ENCODE results near the gene GSTA2. TPM values are rescaled to one million over a fixed set of nuclear protein-coding genes. Genes with fewer than 3 reads are reported as not detected.
"Not testable (repeated sequence)": the region's sequence is repeated elsewhere in the genome, so short reads cannot be mapped to it uniquely, and the experiment has no call there.

GSTA2 gene
- total and polyA plus RNA-seq, 2 donors = 0.14 to 0.68 TPM

GRCh38 chr6:52767658-52768057, 4.4 kb upstream of the GSTA2 start:
- H3K27me3 ChIP-seq (ENCODE audit: control insufficient read depth in 2 of 2, insufficient read depth in 1 of 2, low read length in 1 of 2); H3K9me3 ChIP-seq (ENCODE audit: control insufficient read depth in 2 of 2, insufficient read depth in 1 of 2, low read length in 1 of 2); H3K27ac ChIP-seq (ENCODE audit: low read depth in 1 of 2, low read length in 1 of 2); H3K4me1 ChIP-seq (ENCODE audit: control insufficient read depth in 2 of 2, insufficient read depth in 2 of 2, low read length in 2 of 2); DNase-seq (ENCODE audit: low read depth in 6 of 9, low spot score in 9 of 9); H3K36me3 ChIP-seq (ENCODE audit: control insufficient read depth in 2 of 2, insufficient read depth in 2 of 2, low read length in 1 of 2); H3K4me3 ChIP-seq (ENCODE audit: low read length in 2 of 2): not testable (repeated sequence)

GRCh38 chr6:52761673-52762491, 1.4 kb downstream of the GSTA2 start:
- not testable (repeated sequence) for H3K4me3 ChIP-seq (ENCODE audit: low read length in 2 of 2); H3K4me1 ChIP-seq (ENCODE audit: control insufficient read depth in 2 of 2, insufficient read depth in 2 of 2, low read length in 2 of 2); H3K27me3 ChIP-seq (ENCODE audit: control insufficient read depth in 2 of 2, insufficient read depth in 1 of 2, low read length in 1 of 2); DNase-seq (ENCODE audit: low read depth in 6 of 9, low spot score in 9 of 9); H3K36me3 ChIP-seq (ENCODE audit: control insufficient read depth in 2 of 2, insufficient read depth in 2 of 2, low read length in 1 of 2); H3K9me3 ChIP-seq (ENCODE audit: control insufficient read depth in 2 of 2, insufficient read depth in 1 of 2, low read length in 1 of 2); H3K27ac ChIP-seq (ENCODE audit: low read depth in 1 of 2, low read length in 1 of 2)
- WGBS = 82% methylated on average over 7 of the region's 7 CpGs

DNA sequence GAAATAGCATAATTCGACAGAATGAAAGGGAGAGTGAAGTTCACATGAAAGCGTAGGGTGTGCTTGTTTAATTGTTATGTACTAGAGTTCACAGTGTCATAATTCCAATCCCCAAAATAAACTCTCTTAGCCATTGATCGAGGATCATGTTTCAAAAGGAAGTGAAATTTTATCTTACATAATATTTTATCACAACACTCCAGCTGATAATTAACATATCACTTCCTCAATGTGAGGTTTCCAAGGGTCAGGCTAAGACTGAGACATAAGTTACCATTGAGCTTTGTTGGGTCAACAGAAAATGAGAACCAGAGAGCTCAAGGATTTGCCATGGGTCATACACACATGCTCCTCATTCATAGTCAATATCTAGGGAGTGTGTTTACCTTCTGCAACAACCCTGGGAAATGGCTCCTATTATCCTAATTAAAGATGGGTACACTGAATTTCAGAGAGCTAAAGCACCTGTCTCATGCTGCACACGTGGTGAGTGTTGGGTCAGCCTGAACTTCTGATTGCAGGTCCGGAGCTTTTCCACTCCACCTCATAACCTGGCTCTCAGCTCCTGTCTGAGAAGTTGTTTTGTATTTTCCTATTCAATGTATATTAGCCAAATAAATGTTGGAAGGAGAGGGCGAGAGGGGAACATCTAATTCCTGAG, 3.0 kb downstream of the GSTA2 start:
- Histone ChIP-seq H3K36me3 (ENCODE audit: control insufficient read depth in 2 of 2, insufficient read depth in 2 of 2, low read length in 1 of 2) (no peaks in the 10 kb centered on the region), H3K9me3 (ENCODE audit: control insufficient read depth in 2 of 2, insufficient read depth in 1 of 2, low read length in 1 of 2) (no peaks in the 10 kb centered on the region), H3K4me1 (ENCODE audit: control insufficient read depth in 2 of 2, insufficient read depth in 2 of 2, low read length in 2 of 2) (no peaks in the 10 kb centered on the region), H3K27me3 (ENCODE audit: control insufficient read depth in 2 of 2, insufficient read depth in 1 of 2, low read length in 1 of 2) (no peaks in the 10 kb centered on the region), H3K27ac (ENCODE audit: low read depth in 1 of 2, low read length in 1 of 2) (no peak overlapping the region), H3K4me3 (ENCODE audit: low read length in 2 of 2) (no peak overlapping the region)
- no peak for DNase-seq (ENCODE audit: low read depth in 6 of 9, low spot score in 9 of 9)
- 78% methylated on average over 6 of the region's 6 CpGs for WGBS

DNA sequence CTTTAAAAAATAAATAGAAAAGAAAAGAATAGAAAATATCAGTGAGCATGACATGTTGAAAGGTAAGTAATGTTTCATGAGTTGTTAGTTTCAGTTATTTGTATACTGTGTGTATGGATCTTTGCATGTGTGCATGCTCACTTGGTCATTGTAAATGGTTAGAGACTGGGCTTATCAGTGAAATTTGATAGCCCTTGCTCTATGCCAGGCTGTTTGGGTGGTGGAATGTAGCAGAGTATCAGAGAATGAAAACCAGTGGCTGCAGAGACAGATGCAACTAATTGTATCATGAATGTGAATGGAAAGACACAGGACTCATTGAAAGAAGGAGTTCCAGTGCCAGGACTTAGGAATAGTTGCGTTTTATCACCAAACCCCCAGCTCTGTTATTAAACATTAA, 4.2 kb downstream of the GSTA2 start:
- WGBS = 46% methylated on average over 1 of the region's 1 CpG
- no peaks in the 10 kb centered on the region for H3K27me3 ChIP-seq (ENCODE audit: control insufficient read depth in 2 of 2, insufficient read depth in 1 of 2, low read length in 1 of 2)
- H3K27ac ChIP-seq (ENCODE audit: low read depth in 1 of 2, low read length in 1 of 2) = no peak overlapping the region
- no peaks in the 10 kb centered on the region for H3K4me1 ChIP-seq (ENCODE audit: control insufficient read depth in 2 of 2, insufficient read depth in 2 of 2, low read length in 2 of 2)
- H3K4me3 ChIP-seq (ENCODE audit: low read length in 2 of 2) = no peak overlapping the region
- no peaks in the 10 kb centered on the region for H3K36me3 ChIP-seq (ENCODE audit: control insufficient read depth in 2 of 2, insufficient read depth in 2 of 2, low read length in 1 of 2)
- H3K9me3 ChIP-seq (ENCODE audit: control insufficient read depth in 2 of 2, insufficient read depth in 1 of 2, low read length in 1 of 2) = no peaks in the 10 kb centered on the region
- DNase-seq (ENCODE audit: low read depth in 6 of 9, low spot score in 9 of 9) = no peak

- H3K27ac ChIP-seq (ENCODE audit: low read depth in 1 of 2, low read length in 1 of 2); H3K36me3 ChIP-seq (ENCODE audit: control insufficient read depth in 2 of 2, insufficient read depth in 2 of 2, low read length in 1 of 2); H3K4me3 ChIP-seq (ENCODE audit: low read length in 2 of 2); DNase-seq (ENCODE audit: low read depth in 6 of 9, low spot score in 9 of 9); H3K9me3 ChIP-seq (ENCODE audit: control insufficient read depth in 2 of 2, insufficient read depth in 1 of 2, low read length in 1 of 2); H3K4me1 ChIP-seq (ENCODE audit: control insufficient read depth in 2 of 2, insufficient read depth in 2 of 2, low read length in 2 of 2); H3K27me3 ChIP-seq (ENCODE audit: control insufficient read depth in 2 of 2, insufficient read depth in 1 of 2, low read length in 1 of 2): not testable (repeated sequence)
- 95% methylated on average over 7 of the region's 7 CpGs for WGBS
Observed at GRCh38 chr6:52757651-52758338, 5.5 kb downstream of the GSTA2 start.

GRCh38 chr6:52754443-52754842, 8.8 kb downstream of the GSTA2 start:
- H3K27ac ChIP-seq (ENCODE audit: low read depth in 1 of 2, low read length in 1 of 2) = no peak overlapping the region

GRCh38 chr6:52753137-52753536, 10.1 kb downstream of the GSTA2 start:
- H3K4me1 ChIP-seq (ENCODE audit: control insufficient read depth in 2 of 2, insufficient read depth in 2 of 2, low read length in 2 of 2); H3K27me3 ChIP-seq (ENCODE audit: control insufficient read depth in 2 of 2, insufficient read depth in 1 of 2, low read length in 1 of 2); H3K27ac ChIP-seq (ENCODE audit: low read depth in 1 of 2, low read length in 1 of 2); H3K36me3 ChIP-seq (ENCODE audit: control insufficient read depth in 2 of 2, insufficient read depth in 2 of 2, low read length in 1 of 2); H3K4me3 ChIP-seq (ENCODE audit: low read length in 2 of 2); DNase-seq (ENCODE audit: low read depth in 6 of 9, low spot score in 9 of 9); H3K9me3 ChIP-seq (ENCODE audit: control insufficient read depth in 2 of 2, insufficient read depth in 1 of 2, low read length in 1 of 2): not testable (repeated sequence)
- WGBS = 98% methylated on average over 2 of the region's 2 CpGs

More at GRCh38 chr6:52754443-52754842, 8.8 kb downstream of the GSTA2 start:
- no peak for DNase-seq (ENCODE audit: low read depth in 6 of 9, low spot score in 9 of 9)
- H3K27me3 ChIP-seq (ENCODE audit: control insufficient read depth in 2 of 2, insufficient read depth in 1 of 2, low read length in 1 of 2) = no peaks in the 10 kb centered on the region
- no peaks in the 10 kb centered on the region for H3K9me3 ChIP-seq (ENCODE audit: control insufficient read depth in 2 of 2, insufficient read depth in 1 of 2, low read length in 1 of 2)
- no peaks in the 10 kb centered on the region for H3K36me3 ChIP-seq (ENCODE audit: control insufficient read depth in 2 of 2, insufficient read depth in 2 of 2, low read length in 1 of 2)
- no peaks in the 10 kb centered on the region for H3K4me1 ChIP-seq (ENCODE audit: control insufficient read depth in 2 of 2, insufficient read depth in 2 of 2, low read length in 2 of 2)
- WGBS = 93% methylated on average over 3 of the region's 3 CpGs
- H3K4me3 ChIP-seq (ENCODE audit: low read length in 2 of 2) = no peak overlapping the region

DNA sequence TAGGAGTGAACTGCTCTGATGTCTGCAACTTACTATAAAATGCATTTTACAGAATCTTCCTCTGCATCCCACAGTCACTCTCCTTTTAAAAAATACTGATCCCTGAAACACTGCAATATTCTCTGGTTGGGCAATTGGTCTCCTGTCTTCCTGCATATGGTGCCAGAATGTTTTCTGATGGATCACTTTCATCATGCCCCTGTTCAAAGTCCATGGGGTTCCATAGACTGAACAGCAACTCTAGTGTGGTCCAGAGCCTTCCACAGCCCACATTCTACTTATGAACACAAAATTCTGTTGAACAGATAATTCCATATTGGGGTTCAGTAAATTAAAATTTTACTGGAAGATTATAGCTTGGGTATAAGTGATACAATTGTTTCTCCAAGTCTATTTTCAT, 11.0 kb downstream of the GSTA2 start:
- no peak for DNase-seq (ENCODE audit: low read depth in 6 of 9, low spot score in 9 of 9)
- H3K27me3 ChIP-seq (ENCODE audit: control insufficient read depth in 2 of 2, insufficient read depth in 1 of 2, low read length in 1 of 2) = no peaks in the 10 kb centered on the region
- no peaks in the 10 kb centered on the region for H3K36me3 ChIP-seq (ENCODE audit: control insufficient read depth in 2 of 2, insufficient read depth in 2 of 2, low read length in 1 of 2)
- H3K4me3 ChIP-seq (ENCODE audit: low read length in 2 of 2) = no peak overlapping the region
- no peaks in the 10 kb centered on the region for H3K9me3 ChIP-seq (ENCODE audit: control insufficient read depth in 2 of 2, insufficient read depth in 1 of 2, low read length in 1 of 2)
- H3K4me1 ChIP-seq (ENCODE audit: control insufficient read depth in 2 of 2, insufficient read depth in 2 of 2, low read length in 2 of 2) = no peaks in the 10 kb centered on the region
- no peak overlapping the region for H3K27ac ChIP-seq (ENCODE audit: low read depth in 1 of 2, low read length in 1 of 2)

DNA sequence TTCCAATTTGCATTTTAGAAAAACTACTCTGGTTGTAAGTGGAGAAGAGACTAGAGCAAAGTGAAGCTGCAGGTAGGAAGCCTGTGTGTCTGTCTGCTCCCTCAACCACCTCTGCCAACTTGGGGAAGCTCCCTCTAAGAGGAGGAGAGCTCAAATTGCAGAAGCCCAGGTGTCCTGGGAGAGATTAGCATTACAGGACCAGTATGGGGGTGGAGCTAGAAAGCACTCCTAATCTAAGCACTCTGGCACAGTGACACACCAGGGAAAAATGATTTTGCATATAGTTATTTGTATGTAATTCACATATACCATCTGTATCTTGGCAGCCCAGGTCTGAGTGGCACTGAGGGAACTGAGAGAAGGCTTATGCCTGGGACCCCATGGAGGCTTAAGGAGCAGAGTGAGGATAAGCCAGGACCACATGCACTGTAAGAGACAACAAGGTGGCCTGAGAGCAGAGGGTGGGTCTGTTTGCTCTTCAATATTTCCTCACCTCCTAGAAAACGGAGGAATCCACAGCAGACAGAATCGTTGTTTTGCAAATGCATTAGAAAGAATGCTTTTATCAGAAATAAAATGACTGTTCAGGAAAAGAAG, 13.6 kb downstream of the GSTA2 start:
- no peaks in the 10 kb centered on the region for H3K4me1 ChIP-seq (ENCODE audit: control insufficient read depth in 2 of 2, insufficient read depth in 2 of 2, low read length in 2 of 2)
- H3K9me3 ChIP-seq (ENCODE audit: control insufficient read depth in 2 of 2, insufficient read depth in 1 of 2, low read length in 1 of 2) = no peaks in the 10 kb centered on the region
- no peak for DNase-seq (ENCODE audit: low read depth in 6 of 9, low spot score in 9 of 9)
- H3K27ac ChIP-seq (ENCODE audit: low read depth in 1 of 2, low read length in 1 of 2) = no peak overlapping the region
- no peaks in the 10 kb centered on the region for H3K27me3 ChIP-seq (ENCODE audit: control insufficient read depth in 2 of 2, insufficient read depth in 1 of 2, low read length in 1 of 2)
- no peaks in the 10 kb centered on the region for H3K36me3 ChIP-seq (ENCODE audit: control insufficient read depth in 2 of 2, insufficient read depth in 2 of 2, low read length in 1 of 2)
- H3K4me3 ChIP-seq (ENCODE audit: low read length in 2 of 2) = no peak overlapping the region
- WGBS = 80% methylated on average over 2 of the region's 2 CpGs
